Mesendoderm (in vitro differentiated cells): ENCODE measurements around the gene NTNG1.

ENCODE experiments used
- DNase-seq: peaks from one replicate; pipeline ENCODE4 v3.0.0; 2013
- H2AK5ac ChIP-seq: 2 replicates; pipeline ENCODE4 v1.6.1; 2013; ENCODE audit warnings: low read length, inconsistent platforms
- H2BK120ac ChIP-seq: 2 replicates; pipeline ENCODE4 v1.6.1; 2013; ENCODE audit warnings: low read depth, mild to moderate bottlenecking, low read length, moderate library complexity, mixed read lengths
- H2BK15ac ChIP-seq: replicated peaks from 2 replicates; pipeline ENCODE4 v1.6.1; 2013; ENCODE audit warnings: low read depth, mild to moderate bottlenecking, moderate library complexity
- H2BK5ac ChIP-seq: 2 replicates; pipeline ENCODE4 v1.6.1; 2013; ENCODE audit warnings: low read length, inconsistent platforms
- H3K18ac ChIP-seq: 2 replicates; pipeline ENCODE4 v1.6.1; 2013; ENCODE audit warnings: mild to moderate bottlenecking, low read length, mixed read lengths
- H3K23ac ChIP-seq: one replicate; pipeline ENCODE4 v1.6.1; 2013; ENCODE audit warnings: low read length
- H3K27ac ChIP-seq: 2 replicates; pipeline ENCODE4 v1.5.1; 2013; ENCODE audit warnings: low read depth, mild to moderate bottlenecking, inconsistent platforms, low read length, moderate library complexity
- H3K27me3 ChIP-seq: 2 replicates; pipeline ENCODE4 v1.6.1; 2013; ENCODE audit warnings: low read length, control low read depth, mild to moderate bottlenecking, inconsistent platforms; ENCODE audit not compliant: insufficient read depth, poor library complexity
- H3K36me3 ChIP-seq: 2 replicates; pipeline ENCODE4 v1.6.1; 2013; ENCODE audit warnings: low read length, inconsistent platforms; ENCODE audit not compliant: control insufficient read depth, insufficient read depth
- H3K4ac ChIP-seq: one replicate; pipeline ENCODE4 v1.6.1; 2013; ENCODE audit warnings: low read depth, mild to moderate bottlenecking, low read length, moderate library complexity
- H3K4me1 ChIP-seq: 2 replicates; pipeline ENCODE4 v1.6.1; 2013; ENCODE audit warnings: low read depth, low read length, inconsistent platforms; ENCODE audit not compliant: control insufficient read depth
- H3K4me2 ChIP-seq: 2 replicates; pipeline ENCODE4 v1.6.1; 2013; ENCODE audit warnings: low read length
- H3K4me3 ChIP-seq: 2 replicates; pipeline ENCODE4 v1.5.1; 2013; ENCODE audit warnings: mild to moderate bottlenecking, low read length
- H3K56ac ChIP-seq: one replicate; pipeline ENCODE4 v1.6.1; 2013; ENCODE audit warnings: low read length
- H3K79me1 ChIP-seq: 2 replicates; pipeline ENCODE4 v1.6.1; 2013; ENCODE audit warnings: low read length, inconsistent platforms
- H3K79me2 ChIP-seq: 2 replicates; pipeline ENCODE4 v1.6.1; 2013; ENCODE audit warnings: mild to moderate bottlenecking, low read length; ENCODE audit not compliant: control insufficient read depth, insufficient read depth
- H3K9ac ChIP-seq: 2 replicates; pipeline ENCODE4 v1.6.1; 2013; ENCODE audit warnings: low read length, inconsistent platforms
- H4K5ac ChIP-seq: one replicate; pipeline ENCODE4 v1.6.1; 2013; ENCODE audit warnings: low read length
- H4K8ac ChIP-seq: one replicate; pipeline ENCODE4 v1.6.1; 2013; ENCODE audit warnings: low read depth, mild to moderate bottlenecking, control low read depth, low read length, moderate library complexity
- WGBS: extraction: QIAGEN DNeasy Blood & Tissue Kit; methylation state at CpG from one replicate; pipeline ENCODE4 v1.1.7; 2013; ENCODE audit warnings: low lambda C conversion rate, missing lambda C conversion rate; ENCODE audit not compliant: insufficient coverage; ENCODE audit errors: extremely low coverage; 5-methylcytosine and 5-hydroxymethylcytosine counted together

The NTNG1 gene

GRCh38 chr1:107100331-107100984 lies 40.4 kb upstream of the NTNG1 start:
- no peak overlapping the region for H3K4me2 ChIP-seq
- no peaks in the 10 kb centered on the region for H3K4me1 ChIP-seq
- no peak overlapping the region for H2BK5ac ChIP-seq
- H3K56ac ChIP-seq = no peak overlapping the region
- no peak overlapping the region for H3K4me3 ChIP-seq
- DNase-seq = no peak
- H3K23ac ChIP-seq = no peak overlapping the region
- no peaks in the 10 kb centered on the region for H3K27me3 ChIP-seq
- no peak overlapping the region for H3K4ac ChIP-seq
- H3K79me2 ChIP-seq = no peaks in the 10 kb centered on the region
- no peak overlapping the region for H3K9ac ChIP-seq
- no peak overlapping the region for H3K18ac ChIP-seq
- H3K79me1 ChIP-seq = no peaks in the 10 kb centered on the region
- H2BK120ac ChIP-seq = no peak overlapping the region
- no peak overlapping the region for H4K8ac ChIP-seq
- H3K36me3 ChIP-seq = no peaks in the 10 kb centered on the region
- WGBS = no CpG with 5 or more reads among the region's 3 CpGs
- H2BK15ac ChIP-seq = no peak overlapping the region
- no peak overlapping the region for H2AK5ac ChIP-seq
- H4K5ac ChIP-seq = no peak overlapping the region
- H3K27ac ChIP-seq = no peak overlapping the region

- Histone ChIP-seq H2AK5ac (no peak overlapping the region), H3K4ac (no peak overlapping the region), H2BK5ac (no peak overlapping the region), H3K23ac (no peak overlapping the region), H2BK120ac (no peak overlapping the region), H3K79me1 (no peaks in the 10 kb centered on the region), H3K4me1 (no peaks in the 10 kb centered on the region), H3K27me3 (no peaks in the 10 kb centered on the region), H4K5ac (no peak overlapping the region), H3K4me3 (no peak overlapping the region), H3K4me2 (no peak overlapping the region), H3K79me2 (no peaks in the 10 kb centered on the region), H3K18ac (no peak overlapping the region), H3K36me3 (no peaks in the 10 kb centered on the region), H4K8ac (no peak overlapping the region), H3K9ac (no peak overlapping the region), H3K27ac (no peak overlapping the region), H2BK15ac (no peak overlapping the region), H3K56ac (no peak overlapping the region)
- WGBS = no CpG with 5 or more reads among the region's 3 CpGs
- no peak for DNase-seq
Observed at GRCh38 chr1:107105914-107106313, 34.9 kb upstream of the NTNG1 start.

DNA sequence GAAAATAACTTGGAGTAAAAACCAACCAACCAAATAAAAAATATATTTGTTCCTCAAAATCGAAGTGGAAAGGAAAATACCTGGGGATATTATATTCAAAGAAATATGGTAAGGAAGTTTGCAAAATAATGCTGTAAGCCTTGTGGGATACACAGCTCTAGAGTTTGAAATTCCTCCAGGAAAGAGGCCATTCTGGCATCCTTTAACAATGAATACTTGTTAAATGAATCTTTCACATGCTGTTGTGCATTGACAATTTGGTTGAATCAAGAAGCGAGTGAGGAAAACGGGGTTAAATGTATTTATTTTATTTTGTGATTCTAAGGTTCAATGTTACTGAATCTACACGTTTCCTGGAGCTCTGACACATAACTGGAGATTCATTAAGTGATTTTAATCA lies 30.5 kb upstream of the NTNG1 start:
- Histone ChIP-seq H3K79me1 (no peaks in the 10 kb centered on the region), H3K36me3 (no peaks in the 10 kb centered on the region), H3K4me1 (no peaks in the 10 kb centered on the region), H3K79me2 (no peaks in the 10 kb centered on the region), H3K27ac (no peak overlapping the region), H2AK5ac (no peak overlapping the region), H3K4me2 (no peak overlapping the region), H2BK120ac (no peak overlapping the region), H3K4ac (no peak overlapping the region), H3K4me3 (no peak overlapping the region), H4K8ac (no peak overlapping the region), H4K5ac (no peak overlapping the region), H3K27me3 (no peaks in the 10 kb centered on the region), H2BK15ac (no peak overlapping the region), H3K9ac (no peak overlapping the region), H3K18ac (no peak overlapping the region), H2BK5ac (no peak overlapping the region), H3K23ac (no peak overlapping the region), H3K56ac (no peak overlapping the region)
- no peak for DNase-seq
- no CpG with 5 or more reads among the region's 4 CpGs for WGBS

GRCh38 chr1:107116306-107116790 lies 24.5 kb upstream of the NTNG1 start:
- no peaks in the 10 kb centered on the region for H3K4me1 ChIP-seq
- no peak overlapping the region for H3K18ac ChIP-seq
- no peak overlapping the region for H3K56ac ChIP-seq
- H3K27me3 ChIP-seq = no peaks in the 10 kb centered on the region
- no peaks in the 10 kb centered on the region for H3K36me3 ChIP-seq
- H4K5ac ChIP-seq = no peak overlapping the region
- no peak overlapping the region for H3K9ac ChIP-seq
- H3K79me1 ChIP-seq = no peaks in the 10 kb centered on the region
- no peak for DNase-seq
- H3K4me3 ChIP-seq = no peak overlapping the region
- no peak overlapping the region for H2AK5ac ChIP-seq
- H2BK5ac ChIP-seq = no peak overlapping the region
- H4K8ac ChIP-seq = no peak overlapping the region
- no peak overlapping the region for H3K4ac ChIP-seq
- H3K27ac ChIP-seq = no peak overlapping the region
- no peak overlapping the region for H2BK15ac ChIP-seq
- no peak overlapping the region for H3K23ac ChIP-seq
- no peak overlapping the region for H3K4me2 ChIP-seq
- H3K79me2 ChIP-seq = no peaks in the 10 kb centered on the region
- H2BK120ac ChIP-seq = no peak overlapping the region

DNA sequence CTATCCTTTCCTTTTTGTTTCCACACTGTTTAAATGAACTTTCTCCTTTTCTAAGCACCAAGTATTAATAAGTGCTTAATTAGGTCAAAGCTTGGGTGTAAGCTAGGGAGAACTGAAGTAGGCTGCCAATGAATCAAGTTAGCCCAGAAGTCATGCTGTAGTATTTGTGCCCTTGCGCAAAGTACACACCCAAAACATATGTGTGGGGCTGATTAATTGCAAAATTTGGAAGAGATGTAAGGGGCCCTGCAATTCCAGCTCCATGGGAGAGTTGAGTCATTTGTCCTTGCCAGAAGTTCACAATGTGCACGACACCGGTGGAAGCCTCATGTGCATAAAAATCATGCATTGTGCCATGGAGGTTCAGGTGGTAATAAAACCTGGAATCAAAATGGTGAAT lies 18.6 kb upstream of the NTNG1 start:
- Histone ChIP-seq H3K23ac (no peak overlapping the region), H3K79me1 (no peaks in the 10 kb centered on the region), H3K36me3 (no peaks in the 10 kb centered on the region), H3K27me3 (no peaks in the 10 kb centered on the region), H3K56ac (no peak overlapping the region), H3K4me2 (no peak overlapping the region), H2BK5ac (no peak overlapping the region), H3K9ac (no peak overlapping the region), H3K27ac (no peak overlapping the region), H3K4me3 (no peak overlapping the region), H2AK5ac (no peak overlapping the region), H2BK15ac (no peak overlapping the region), H3K79me2 (no peaks in the 10 kb centered on the region), H3K18ac (no peak overlapping the region), H3K4ac (no peak overlapping the region), H4K5ac (no peak overlapping the region), H3K4me1 (no peaks in the 10 kb centered on the region), H2BK120ac (no peak overlapping the region), H4K8ac (no peak overlapping the region)
- DNase-seq = no peak
- WGBS = no CpG with 5 or more reads among the region's 3 CpGs

DNA sequence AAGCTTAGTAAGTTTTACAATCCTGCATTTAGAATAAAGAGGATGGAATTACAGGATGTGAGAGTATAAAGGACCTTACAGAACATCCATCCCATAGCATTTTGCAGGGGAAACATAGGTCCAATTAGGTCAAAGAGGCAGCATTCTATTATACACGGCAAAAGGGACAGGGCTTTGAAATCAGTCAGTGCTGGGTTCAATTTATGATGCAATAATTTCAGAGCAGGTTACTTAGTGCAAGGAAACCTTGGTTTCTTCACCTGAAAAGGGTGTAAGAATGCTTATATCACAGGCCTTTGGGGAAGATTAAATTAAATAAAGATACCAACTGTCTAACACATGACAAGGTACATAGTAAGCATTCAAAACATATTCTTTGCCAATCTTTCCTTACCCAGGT lies 17.1 kb upstream of the NTNG1 start:
- no peaks in the 10 kb centered on the region for H3K36me3 ChIP-seq
- H3K56ac ChIP-seq = no peak overlapping the region
- H2BK120ac ChIP-seq = no peak overlapping the region
- no peaks in the 10 kb centered on the region for H3K79me1 ChIP-seq
- no peak overlapping the region for H3K4me2 ChIP-seq
- no peak overlapping the region for H3K9ac ChIP-seq
- H3K4me1 ChIP-seq = no peaks in the 10 kb centered on the region
- H3K79me2 ChIP-seq = no peaks in the 10 kb centered on the region
- H3K18ac ChIP-seq = no peak overlapping the region
- no peak overlapping the region for H3K4ac ChIP-seq
- no peak overlapping the region for H3K23ac ChIP-seq
- H4K5ac ChIP-seq = no peak overlapping the region
- H3K27ac ChIP-seq = no peak overlapping the region
- DNase-seq = no peak
- no peak overlapping the region for H3K4me3 ChIP-seq
- H2AK5ac ChIP-seq = no peak overlapping the region
- no peaks in the 10 kb centered on the region for H3K27me3 ChIP-seq
- no peak overlapping the region for H2BK5ac ChIP-seq
- H4K8ac ChIP-seq = no peak overlapping the region
- no CpG with 5 or more reads among the region's 1 CpG for WGBS
- no peak overlapping the region for H2BK15ac ChIP-seq
